GM18870 (cell line): ENCODE data around the gene GSTM4.

Experiments used
- ATAC-seq: cut with Tn5 transposase; IDR thresholded peaks from one replicate; pipeline ENCODE4 v1.9.1; 2021; ENCODE audit warnings: moderate library complexity; ENCODE audit not compliant: unreplicated experiment

GSTM4 gene

GRCh38 chr1:109624201-109625010, 31.5 kb upstream of the GSTM4 start:
- ATAC-seq: no peak

GRCh38 chr1:109625176-109625575, 30.7 kb upstream of the GSTM4 start:
- no peak for ATAC-seq

- ATAC-seq: no peak
These were observed 30.0 kb upstream of the GSTM4 start for GRCh38 chr1:109625601-109626560.

- ATAC-seq: no peak
These were observed 29.1 kb upstream of the GSTM4 start for GRCh38 chr1:109626682-109627408.

- ATAC-seq: no peak
These were observed 28.1 kb upstream of the GSTM4 start for GRCh38 chr1:109627692-109628399.

- ATAC-seq: no peak
These were observed 27.2 kb upstream of the GSTM4 start for GRCh38 chr1:109628540-109629321.

- no peak for ATAC-seq
These were observed 26.4 kb upstream of the GSTM4 start for GRCh38 chr1:109629372-109630030.

- ATAC-seq: no peak
These were observed 25.6 kb upstream of the GSTM4 start for GRCh38 chr1:109630081-109630897.

GRCh38 chr1:109630898-109631512, 24.9 kb upstream of the GSTM4 start:
- no peak for ATAC-seq

GRCh38 chr1:109631513-109632505, 24.1 kb upstream of the GSTM4 start:
- no peak for ATAC-seq

GRCh38 chr1:109632671-109633346, 23.1 kb upstream of the GSTM4 start:
- ATAC-seq: no peak

- no peak for ATAC-seq
These were observed 21.6 kb upstream of the GSTM4 start for GRCh38 chr1:109634292-109634691.

GRCh38 chr1:109634771-109635750, 20.8 kb upstream of the GSTM4 start:
- ATAC-seq: no peak

GRCh38 chr1:109635862-109636200, 20.1 kb upstream of the GSTM4 start:
- ATAC-seq: no peak
